GM23248 (cell line): ENCODE data around the gene PRSS48. TPM values are rescaled to one million over a fixed set of nuclear protein-coding genes. Genes with fewer than 3 reads are reported as not detected.
"Not testable (repeated sequence)": the region's sequence is repeated elsewhere in the genome, so short reads cannot be mapped to it uniquely, and the experiment has no call there.

Source experiments
- DNase-seq: peaks from one replicate; pipeline ENCODE4 v3.0.0-alpha.2; 2015
- H2AFZ ChIP-seq: fragments of 200-600 bp; sonication (generic); 2 replicates; pipeline ENCODE4 v1.6.1; 2016; ENCODE audit warnings: antibody characterized with exemption
- H3F3A ChIP-seq: fragments of 200-600 bp; sonication (generic); 2 replicates; pipeline ENCODE4 v1.6.1; 2016; ENCODE audit warnings: mild to moderate bottlenecking, antibody characterized with exemption, mixed run types; ENCODE audit not compliant: insufficient read depth
- H3K27ac ChIP-seq: fragments of 200-600 bp; sonication (generic); 2 replicates; pipeline ENCODE4 v1.5.1; 2016; ENCODE audit warnings: mild to moderate bottlenecking
- H3K27me3 ChIP-seq: fragments of 200-600 bp; sonication (generic); replicated peaks from 2 replicates; pipeline ENCODE4 v1.6.1; 2016; ENCODE audit warnings: mild to moderate bottlenecking; ENCODE audit not compliant: insufficient read depth
- H3K36me3 ChIP-seq: fragments of 200-600 bp; sonication (generic); 2 replicates; pipeline ENCODE4 v1.6.1; 2016; ENCODE audit warnings: low read depth, mild to moderate bottlenecking
- H3K4me1 ChIP-seq: fragments of 200-600 bp; sonication (generic); 2 replicates; pipeline ENCODE4 v1.6.1; 2016; ENCODE audit warnings: mild to moderate bottlenecking; ENCODE audit not compliant: insufficient read depth
- H3K4me2 ChIP-seq: fragments of 200-600 bp; sonication (generic); one replicate; pipeline ENCODE4 v1.6.1; 2016; ENCODE audit warnings: mild to moderate bottlenecking; ENCODE audit not compliant: unreplicated experiment
- H3K4me3 ChIP-seq: fragments of 200-600 bp; sonication (generic); 2 replicates; pipeline ENCODE4 v1.5.1; 2016; ENCODE audit warnings: mild to moderate bottlenecking
- H3K79me2 ChIP-seq: fragments of 200-600 bp; sonication (generic); 2 replicates; pipeline ENCODE4 v1.6.1; 2016; ENCODE audit warnings: mild to moderate bottlenecking; ENCODE audit not compliant: insufficient read depth
- H3K9ac ChIP-seq: fragments of 200-600 bp; sonication (generic); 2 replicates; pipeline ENCODE4 v1.6.1; 2016; ENCODE audit warnings: mild to moderate bottlenecking
- H3K9me2 ChIP-seq: fragments of 200-600 bp; sonication (generic); 2 replicates; pipeline ENCODE4 v1.6.1; 2016; ENCODE audit warnings: mixed run types, mild to moderate bottlenecking, moderate library complexity; ENCODE audit not compliant: insufficient read depth
- H3K9me3 ChIP-seq: fragments of 200-600 bp; sonication (generic); one replicate; pipeline ENCODE4 v1.6.1; 2017; ENCODE audit warnings: low read depth
- H4K20me1 ChIP-seq: fragments of 200-600 bp; sonication (generic); 2 replicates; pipeline ENCODE4 v1.6.0; 2016; ENCODE audit not compliant: insufficient read depth
- EZH2 ChIP-seq: fragments of 200-600 bp; sonication (generic); IDR thresholded peaks from 2 replicates; pipeline ENCODE4 v1.6.1; 2018; ENCODE audit warnings: antibody characterized with exemption, mild to moderate bottlenecking; ENCODE audit not compliant: insufficient read depth, poor library complexity, severe bottlenecking
- EZH2phosphoT487 ChIP-seq: fragments of 200-600 bp; sonication (generic); IDR thresholded peaks from 2 replicates; pipeline ENCODE4 v1.6.1; 2018; ENCODE audit warnings: antibody characterized with exemption, moderate library complexity, mild to moderate bottlenecking, low read depth; ENCODE audit not compliant: insufficient read depth
- WGBS, 2 experiments: methylation state at CpG; one replicate each; pipeline ENCODE4 v1.1.6; 2015 to 2017; ENCODE audit warnings: low lambda C conversion rate in 2 of 2, low coverage in 1 of 2; ENCODE audit errors: missing lambda C conversion rate in 2 of 2; 5-methylcytosine and 5-hydroxymethylcytosine counted together
- in situ Hi-C: fragments of 300-500 bp; cut with MboI; formaldehyde crosslinking; loops from 2 replicates; pipeline ENCODE4 v1.15.0; 2020
- polyA plus RNA-seq: library from polyadenylated mRNA; unstranded; fragments of >200 nt; fragmentation: Nextera tagmentation; extraction: Ambion mirVana; gene quantifications from 2 replicates; pipeline ENCODE4 v1.2.1, GENCODE V29; 2016
- total RNA-seq: library from RNA; depleted of rRNA; stranded (reverse); fragments of >200 nt; shearing (Covaris generic); gene quantifications from 2 replicates; pipeline ENCODE4 v1.2.3, GENCODE V29; 2014

Gene PRSS48
- total and polyA plus RNA-seq, 2 experiments from 2014 or later = not detected

GRCh38 chr4:151231915-151232595 lies 44.9 kb upstream of the PRSS48 start:
- TF ChIP-seq EZH2 (no peak), EZH2phosphoT487 (no peak)
- peaks cover 18% of the 10 kb centered on the region for H3K4me1 ChIP-seq
- H4K20me1 ChIP-seq = no peaks in the 10 kb centered on the region
- H2AFZ ChIP-seq = no peak overlapping the region
- no peaks in the 10 kb centered on the region for H3K9me2 ChIP-seq
- in situ Hi-C loops = no loop called here
- H3K79me2 ChIP-seq = no peaks in the 10 kb centered on the region
- 85 to 90% methylated on average over 7 of the region's 7 CpGs for WGBS, 2 experiments
- H3K4me2 ChIP-seq = no peak overlapping the region
- no peak overlapping the region for H3K4me3 ChIP-seq
- no peaks in the 10 kb centered on the region for H3K27me3 ChIP-seq
- H3K27ac ChIP-seq = no peak overlapping the region
- no peaks in the 10 kb centered on the region for H3K9me3 ChIP-seq
- peaks cover 18% of the 10 kb centered on the region for H3F3A ChIP-seq
- H3K36me3 ChIP-seq = no peaks in the 10 kb centered on the region
- H3K9ac ChIP-seq = no peak overlapping the region
- DNase-seq = no peak

DNA sequence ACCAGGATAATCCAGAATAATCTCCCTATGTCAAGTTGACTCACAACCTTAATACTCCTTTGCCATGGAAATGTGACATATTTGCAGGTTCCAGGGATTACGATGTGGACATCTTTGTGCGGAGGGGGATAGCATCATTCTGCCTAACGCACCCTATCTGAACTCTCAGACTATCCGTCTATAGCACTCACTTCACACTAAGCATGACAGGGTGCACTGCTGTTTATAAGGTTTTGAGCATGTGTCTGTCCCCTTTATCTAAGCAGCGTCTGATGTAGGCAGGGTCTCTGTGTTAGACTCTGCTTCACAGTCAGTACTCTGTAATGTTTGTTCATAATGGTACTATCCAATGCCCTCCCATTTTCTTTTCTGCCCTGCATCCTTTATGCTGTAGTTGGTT lies 43.4 kb upstream of the PRSS48 start:
- in situ Hi-C loops = no loop called here
- 96 to 97% methylated on average over 5 of the region's 5 CpGs for WGBS, 2 experiments
- Histone ChIP-seq H4K20me1 (no peaks in the 10 kb centered on the region), H3K27me3 (no peaks in the 10 kb centered on the region), H2AFZ (no peak overlapping the region), H3F3A (peaks cover 2% of the 10 kb centered on the region; the same call in 1 of the 2 replicates), H3K4me1 (peaks cover 2% of the 10 kb centered on the region), H3K9me3 (no peaks in the 10 kb centered on the region), H3K36me3 (no peaks in the 10 kb centered on the region), H3K9me2 (no peaks in the 10 kb centered on the region), H3K27ac (no peak overlapping the region), H3K4me2 (no peak overlapping the region), H3K4me3 (no peak overlapping the region), H3K79me2 (no peaks in the 10 kb centered on the region), H3K9ac (no peak overlapping the region)
- TF ChIP-seq EZH2phosphoT487 (no peak), EZH2 (no peak)
- no peak for DNase-seq

- H3K27me3 ChIP-seq = not testable (repeated sequence)
- WGBS, 2 experiments = 96 to 100% methylated on average over 1 of the region's 1 CpG
Observed at GRCh38 chr4:151235373-151235772, 41.6 kb upstream of the PRSS48 start.

DNA sequence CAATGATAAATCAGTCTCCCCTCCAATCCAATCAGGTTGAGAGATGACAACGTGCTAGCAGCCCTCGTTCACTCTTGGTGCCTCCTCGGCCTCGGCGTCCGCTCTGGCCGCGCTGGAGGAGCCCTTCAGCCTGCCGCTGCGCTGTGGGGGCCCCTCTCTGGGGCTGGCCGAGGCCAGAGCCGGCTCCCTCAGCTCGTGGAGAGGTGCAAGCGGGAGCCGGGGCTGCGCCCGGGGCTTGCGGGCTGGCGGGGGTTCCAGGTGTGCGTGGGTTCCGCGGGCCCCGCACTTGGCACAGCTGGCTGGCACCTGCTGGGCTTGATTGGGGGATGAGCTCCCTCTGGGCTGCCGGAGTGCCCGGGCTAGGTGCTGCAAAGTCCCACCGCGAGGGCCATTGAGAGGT lies 40.9 kb upstream of the PRSS48 start:
- in situ Hi-C loops = no loop called here
- 95 to 100% methylated on average over 6 to 25 of the region's 27 CpGs for WGBS, 2 experiments
- no peaks in the 10 kb centered on the region for H4K20me1 ChIP-seq

More at GRCh38 chr4:151235373-151235772, 41.6 kb upstream of the PRSS48 start:
- H3K36me3 ChIP-seq, DNase-seq, H2AFZ ChIP-seq, H3K4me1 ChIP-seq, in situ Hi-C loops, H3K9me2 ChIP-seq, H3K27ac ChIP-seq, H3K4me3 ChIP-seq, H3F3A ChIP-seq, H3K4me2 ChIP-seq, H3K9me3 ChIP-seq, H3K9ac ChIP-seq, H4K20me1 ChIP-seq, H3K79me2 ChIP-seq: not testable (repeated sequence)

GRCh38 chr4:151238477-151238876 lies 38.5 kb upstream of the PRSS48 start:
- no peaks in the 10 kb centered on the region for H3K9me3 ChIP-seq
- H3K79me2 ChIP-seq = no peaks in the 10 kb centered on the region
- in situ Hi-C loops = no loop called here
- no peaks in the 10 kb centered on the region for H3F3A ChIP-seq
- H3K4me3 ChIP-seq = no peak overlapping the region
- WGBS, 2 experiments = 20 to 28% methylated on average over 3 of the region's 3 CpGs
- H3K36me3 ChIP-seq = no peaks in the 10 kb centered on the region
- no peaks in the 10 kb centered on the region for H4K20me1 ChIP-seq
- H2AFZ ChIP-seq = no peak overlapping the region
- H3K4me2 ChIP-seq = no peak overlapping the region
- no peak overlapping the region for H3K9ac ChIP-seq
- H3K4me1 ChIP-seq = no peaks in the 10 kb centered on the region
- H3K27ac ChIP-seq = no peak overlapping the region
- no peaks in the 10 kb centered on the region for H3K9me2 ChIP-seq
- DNase-seq = peak; percentile 54
- TF ChIP-seq EZH2phosphoT487 (no peak), EZH2 (no peak)
- H3K27me3 ChIP-seq = no peaks in the 10 kb centered on the region

More for the DNA sequence above, 40.9 kb upstream of the PRSS48 start:
- no peak overlapping the region for H3K27ac ChIP-seq
- H3K36me3 ChIP-seq = no peaks in the 10 kb centered on the region
- H3K4me1 ChIP-seq = no peaks in the 10 kb centered on the region
- H3F3A ChIP-seq = no peaks in the 10 kb centered on the region
- no peaks in the 10 kb centered on the region for H3K9me3 ChIP-seq
- H3K4me2 ChIP-seq = no peak overlapping the region
- no peak for DNase-seq
- no peaks in the 10 kb centered on the region for H3K27me3 ChIP-seq
- H3K4me3 ChIP-seq = no peak overlapping the region
- no peak for TF ChIP-seq EZH2phosphoT487
- no peak for TF ChIP-seq EZH2
- no peak overlapping the region for H3K9ac ChIP-seq
- no peaks in the 10 kb centered on the region for H3K9me2 ChIP-seq
- no peaks in the 10 kb centered on the region for H3K79me2 ChIP-seq
- no peak overlapping the region for H2AFZ ChIP-seq
